ENCODE results near the gene STX8.

Gene STX8

DNA sequence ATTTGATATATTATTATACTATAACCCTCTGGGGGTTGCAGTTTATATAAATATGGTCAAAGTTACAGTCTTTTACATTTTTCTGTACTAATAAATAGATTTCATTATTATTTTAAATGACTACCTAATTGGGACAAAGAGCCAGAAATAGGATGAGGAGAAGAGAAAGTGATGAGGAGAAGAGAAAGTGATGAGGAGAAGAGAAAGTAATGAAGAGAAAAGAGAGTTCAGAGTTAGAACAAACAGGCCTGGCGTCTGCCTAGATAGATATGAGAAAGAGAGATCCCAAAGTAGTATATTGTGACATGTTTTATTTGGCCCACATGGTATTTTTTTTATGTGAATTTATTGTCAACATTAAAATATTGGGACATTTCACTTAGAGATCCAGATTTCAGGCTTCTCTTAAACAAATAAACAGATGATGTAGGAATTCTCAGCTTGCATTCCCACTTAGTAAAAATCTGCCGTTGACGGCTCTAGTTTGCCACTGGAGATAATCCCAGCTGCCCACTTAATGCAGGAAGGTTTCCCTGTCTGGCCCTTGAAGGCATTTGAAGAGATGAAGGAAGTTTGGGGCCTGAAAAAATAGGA, 210.7 kb downstream of the STX8 start:
- no peak overlapping the region for H3K27ac ChIP-seq (replicated peaks; ENCODE audit: low read length)
- no peak overlapping the region for H3K23ac ChIP-seq (ENCODE audit: low read depth, low read length, poor library complexity)
- H3K4me1 ChIP-seq (ENCODE audit: control insufficient read depth in 2 of 2, insufficient read depth in 1 of 2, low read depth in 1 of 2, low read length in 2 of 2), result peaks cover 2 to 10% of the 10 kb centered on the region in 2 donors
- H3K27me3 ChIP-seq (ENCODE audit: control insufficient read depth in 3 of 3, insufficient read depth in 3 of 3, low read depth in 1 of 3, low read length in 3 of 3), result no peaks in the 10 kb centered on the region
- no peak overlapping the region for H4K8ac ChIP-seq (ENCODE audit: low read depth, low read length)
- H3K79me1 ChIP-seq (ENCODE audit: low read depth, low read length), result no peaks in the 10 kb centered on the region
- no peak overlapping the region for H3K18ac ChIP-seq (ENCODE audit: low read length)
- H2BK15ac ChIP-seq (ENCODE audit: low read length), result no peak overlapping the region
- no peak overlapping the region for H2BK12ac ChIP-seq (ENCODE audit: low read length)
- H3K4me2 ChIP-seq (ENCODE audit: insufficient read depth, low read length, poor library complexity, severe bottlenecking), result no peak overlapping the region
- no peak overlapping the region for H2AFZ ChIP-seq (ENCODE audit: low read length)
- no peaks in the 10 kb centered on the region for H3K36me3 ChIP-seq (replicated peaks in 1 of 2; ENCODE audit: control insufficient read depth in 2 of 2, insufficient read depth in 2 of 2, low read length in 2 of 2)
- H3K4me3 ChIP-seq (ENCODE audit: low read length in 2 of 2), result no peak overlapping the region
- H3K4ac ChIP-seq (ENCODE audit: low read length), result no peak overlapping the region
- no peak overlapping the region for H3K9ac ChIP-seq (ENCODE audit: low read depth, low read length, poor library complexity)
- H2BK120ac ChIP-seq (ENCODE audit: low read depth, low read length), result no peak overlapping the region
- no CpG with 5 or more reads among the region's 3 CpGs for WGBS, 2 donors (ENCODE audit: extremely low coverage in 2 of 2, insufficient read length in 2 of 2, insufficient replicate concordance in 1 of 2)
- H2BK5ac ChIP-seq (ENCODE audit: low read length), result no peak overlapping the region
- no peak overlapping the region for H4K91ac ChIP-seq (ENCODE audit: low read depth, low read length, poor library complexity)
- DNase-seq (ENCODE audit: low spot score), result no peak
- H3K14ac ChIP-seq (ENCODE audit: low read length), result no peak overlapping the region
- H2AK5ac ChIP-seq (ENCODE audit: low read depth, low read length), result no peak overlapping the region
- H3K9me3 ChIP-seq (replicated peaks in 1 of 2; ENCODE audit: control insufficient read depth in 2 of 2, insufficient read depth in 1 of 2, low read depth in 1 of 2, low read length in 2 of 2), result no peaks in the 10 kb centered on the region

GRCh38 chr17:9363440-9364350, 211.9 kb downstream of the STX8 start:
- Histone ChIP-seq H3K9me3 (replicated peaks in 1 of 2; ENCODE audit: control insufficient read depth in 2 of 2, insufficient read depth in 1 of 2, low read depth in 1 of 2, low read length in 2 of 2) (no peaks in the 10 kb centered on the region), H2AK5ac (ENCODE audit: low read depth, low read length) (no peak overlapping the region), H3K14ac (ENCODE audit: low read length) (no peak overlapping the region)

DNA sequence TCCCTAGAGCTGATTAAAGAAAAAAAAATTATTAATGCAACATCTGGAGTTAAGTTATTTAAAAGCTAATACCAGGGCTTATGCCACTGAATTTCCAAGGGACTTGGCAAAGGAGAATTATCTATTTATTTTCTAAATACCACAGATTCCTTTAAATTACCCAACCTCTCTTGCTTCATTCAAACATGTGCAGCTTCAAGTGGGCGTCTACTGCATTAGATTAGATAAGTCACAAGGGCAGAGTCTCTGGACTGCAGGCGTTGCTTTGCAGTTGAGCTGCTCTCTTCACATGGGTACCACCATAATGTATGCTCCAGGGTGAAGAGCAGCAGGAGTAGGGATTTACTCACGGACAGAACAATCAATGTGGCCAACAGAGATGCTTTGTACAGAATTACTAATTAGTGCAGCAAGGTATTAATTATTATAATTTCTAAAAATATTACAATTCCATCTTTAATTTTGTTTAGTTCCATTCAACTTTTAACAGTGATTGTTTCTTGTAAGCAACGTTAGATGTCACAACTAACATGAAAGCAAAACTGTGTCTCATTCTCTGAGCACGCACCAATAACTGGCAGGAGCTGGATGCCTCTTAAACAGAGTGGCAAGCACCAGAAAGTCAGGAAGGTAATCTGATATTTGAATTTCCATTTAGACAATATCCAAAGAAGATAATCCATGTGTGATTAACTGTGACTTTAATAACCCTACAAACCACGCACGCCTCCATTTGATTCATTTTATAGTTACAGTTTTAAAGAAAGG, 214.2 kb downstream of the STX8 start:
- Histone ChIP-seq H3K4me3 (ENCODE audit: low read length in 2 of 2) (no peak overlapping the region), H3K9me3 (replicated peaks in 1 of 2; ENCODE audit: control insufficient read depth in 2 of 2, insufficient read depth in 1 of 2, low read depth in 1 of 2, low read length in 2 of 2) (no peaks in the 10 kb centered on the region), H2BK120ac (ENCODE audit: low read depth, low read length) (no peak overlapping the region), H2BK15ac (ENCODE audit: low read length) (no peak overlapping the region), H3K4ac (ENCODE audit: low read length) (no peak overlapping the region), H2AK5ac (ENCODE audit: low read depth, low read length) (no peak overlapping the region), H3K27ac (replicated peaks; ENCODE audit: low read length) (no peak overlapping the region), H2BK12ac (ENCODE audit: low read length) (no peak overlapping the region), H3K23ac (ENCODE audit: low read depth, low read length, poor library complexity) (no peak overlapping the region), H4K91ac (ENCODE audit: low read depth, low read length, poor library complexity) (no peak overlapping the region), H2AFZ (ENCODE audit: low read length) (no peak overlapping the region), H3K79me1 (ENCODE audit: low read depth, low read length) (no peaks in the 10 kb centered on the region), H3K18ac (ENCODE audit: low read length) (no peak overlapping the region), H3K14ac (ENCODE audit: low read length) (no peak overlapping the region), H3K27me3 (ENCODE audit: control insufficient read depth in 3 of 3, insufficient read depth in 3 of 3, low read depth in 1 of 3, low read length in 3 of 3) (no peaks in the 10 kb centered on the region), H3K4me2 (ENCODE audit: insufficient read depth, low read length, poor library complexity, severe bottlenecking) (no peak overlapping the region), H3K36me3 (replicated peaks in 1 of 2; ENCODE audit: control insufficient read depth in 2 of 2, insufficient read depth in 2 of 2, low read length in 2 of 2) (no peaks in the 10 kb centered on the region), H3K9ac (ENCODE audit: low read depth, low read length, poor library complexity) (no peak overlapping the region), H4K8ac (ENCODE audit: low read depth, low read length) (no peak overlapping the region), H3K4me1 (ENCODE audit: control insufficient read depth in 2 of 2, insufficient read depth in 1 of 2, low read depth in 1 of 2, low read length in 2 of 2) (peaks cover under 1 to 7% of the 10 kb centered on the region in 2 donors), H2BK5ac (ENCODE audit: low read length) (no peak overlapping the region)
- WGBS, 2 donors (ENCODE audit: extremely low coverage in 2 of 2, insufficient read length in 2 of 2, insufficient replicate concordance in 1 of 2), result no CpG with 5 or more reads among the region's 7 CpGs
- DNase-seq (ENCODE audit: low spot score), result no peak

More at GRCh38 chr17:9363440-9364350, 211.9 kb downstream of the STX8 start:
- no peak overlapping the region for H4K8ac ChIP-seq (ENCODE audit: low read depth, low read length)
- H2BK12ac ChIP-seq (ENCODE audit: low read length), result no peak overlapping the region
- no peak overlapping the region for H4K91ac ChIP-seq (ENCODE audit: low read depth, low read length, poor library complexity)
- H2BK5ac ChIP-seq (ENCODE audit: low read length), result no peak overlapping the region
- WGBS, 2 donors (ENCODE audit: extremely low coverage in 2 of 2, insufficient read length in 2 of 2, insufficient replicate concordance in 1 of 2), result no CpG with 5 or more reads among the region's 13 CpGs
- no peak overlapping the region for H2BK120ac ChIP-seq (ENCODE audit: low read depth, low read length)
- no peak overlapping the region for H3K4ac ChIP-seq (ENCODE audit: low read length)
- no peak overlapping the region for H3K18ac ChIP-seq (ENCODE audit: low read length)
- H3K9ac ChIP-seq (ENCODE audit: low read depth, low read length, poor library complexity), result no peak overlapping the region
- H2AFZ ChIP-seq (ENCODE audit: low read length), result no peak overlapping the region
- H3K23ac ChIP-seq (ENCODE audit: low read depth, low read length, poor library complexity), result no peak overlapping the region
- no peak for DNase-seq (ENCODE audit: low spot score)
- no peak overlapping the region for H2BK15ac ChIP-seq (ENCODE audit: low read length)
- no peak overlapping the region for H3K4me3 ChIP-seq (ENCODE audit: low read length in 2 of 2)
- no peaks in the 10 kb centered on the region for H3K27me3 ChIP-seq (ENCODE audit: control insufficient read depth in 3 of 3, insufficient read depth in 3 of 3, low read depth in 1 of 3, low read length in 3 of 3)
- no peak overlapping the region for H3K4me2 ChIP-seq (ENCODE audit: insufficient read depth, low read length, poor library complexity, severe bottlenecking)
- H3K36me3 ChIP-seq (replicated peaks in 1 of 2; ENCODE audit: control insufficient read depth in 2 of 2, insufficient read depth in 2 of 2, low read length in 2 of 2), result no peaks in the 10 kb centered on the region
- H3K79me1 ChIP-seq (ENCODE audit: low read depth, low read length), result no peaks in the 10 kb centered on the region
- H3K4me1 ChIP-seq (ENCODE audit: control insufficient read depth in 2 of 2, insufficient read depth in 1 of 2, low read depth in 1 of 2, low read length in 2 of 2), result peaks cover 2 to 10% of the 10 kb centered on the region in 2 donors
- H3K27ac ChIP-seq (replicated peaks; ENCODE audit: low read length), result no peak overlapping the region

DNA sequence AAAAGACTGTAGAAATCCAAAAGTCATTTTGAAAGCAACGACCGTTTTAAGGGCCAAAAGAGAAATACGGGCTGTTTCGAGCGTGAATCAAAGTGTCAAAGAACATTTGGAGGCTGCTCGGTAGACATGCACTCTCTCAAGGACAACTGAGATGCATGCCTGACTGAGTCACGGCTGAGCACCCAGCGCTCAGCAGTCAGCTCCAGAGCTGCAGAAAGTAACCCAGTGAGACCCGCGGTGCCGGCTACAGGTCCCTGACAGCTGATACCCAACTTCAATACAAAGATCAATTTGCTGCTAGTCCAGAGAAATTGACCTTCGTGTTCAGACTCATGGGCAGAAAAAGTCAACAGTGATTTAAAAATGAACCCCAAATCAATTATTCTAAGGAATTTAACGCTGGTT, 214.9 kb downstream of the STX8 start:
- Histone ChIP-seq H2AFZ (ENCODE audit: low read length) (no peak overlapping the region), H3K9ac (ENCODE audit: low read depth, low read length, poor library complexity) (no peak overlapping the region), H2BK120ac (ENCODE audit: low read depth, low read length) (no peak overlapping the region), H3K27me3 (ENCODE audit: control insufficient read depth in 3 of 3, insufficient read depth in 3 of 3, low read depth in 1 of 3, low read length in 3 of 3) (no peaks in the 10 kb centered on the region), H3K14ac (ENCODE audit: low read length) (no peak overlapping the region), H3K36me3 (replicated peaks in 1 of 2; ENCODE audit: control insufficient read depth in 2 of 2, insufficient read depth in 2 of 2, low read length in 2 of 2) (no peaks in the 10 kb centered on the region), H2AK5ac (ENCODE audit: low read depth, low read length) (no peak overlapping the region), H3K4ac (ENCODE audit: low read length) (no peak overlapping the region), H2BK5ac (ENCODE audit: low read length) (no peak overlapping the region), H3K9me3 (replicated peaks in 1 of 2; ENCODE audit: control insufficient read depth in 2 of 2, insufficient read depth in 1 of 2, low read depth in 1 of 2, low read length in 2 of 2) (no peaks in the 10 kb centered on the region), H2BK12ac (ENCODE audit: low read length) (no peak overlapping the region), H3K4me2 (ENCODE audit: insufficient read depth, low read length, poor library complexity, severe bottlenecking) (no peak overlapping the region), H3K27ac (replicated peaks; ENCODE audit: low read length) (no peak overlapping the region), H3K4me3 (ENCODE audit: low read length in 2 of 2) (no peak overlapping the region), H3K18ac (ENCODE audit: low read length) (no peak overlapping the region), H2BK15ac (ENCODE audit: low read length) (no peak overlapping the region), H3K4me1 (ENCODE audit: control insufficient read depth in 2 of 2, insufficient read depth in 1 of 2, low read depth in 1 of 2, low read length in 2 of 2) (peaks cover 2 to 7% of the 10 kb centered on the region in 2 donors), H4K8ac (ENCODE audit: low read depth, low read length) (no peak overlapping the region), H4K91ac (ENCODE audit: low read depth, low read length, poor library complexity) (no peak overlapping the region), H3K79me1 (ENCODE audit: low read depth, low read length) (no peaks in the 10 kb centered on the region), H3K23ac (ENCODE audit: low read depth, low read length, poor library complexity) (no peak overlapping the region)
- DNase-seq (ENCODE audit: low spot score), result no peak
- WGBS, 2 donors (ENCODE audit: extremely low coverage in 2 of 2, insufficient read length in 2 of 2, insufficient replicate concordance in 1 of 2), result no CpG with 5 or more reads among the region's 13 CpGs
